Measurements from ENCODE around the gene ILK.

GRCh38 chr11:6598555-6598954 is 5.0 kb upstream of the ILK start:
- TF ChIP-seq CTCF (conservative IDR thresholded peaks at IDR 0.05), result no peak
- no peak for TF ChIP-seq EZH2 (IDR thresholded peaks at IDR 0.05; ENCODE audit: low read depth)

All from PC-9 (cell line).